GM19397 (cell line): ENCODE results near the gene CIDEA.
"Not testable (repeated sequence)": the region's sequence is repeated elsewhere in the genome, so short reads cannot be mapped to it uniquely, and the experiment has no call there.

Experiments used
- ATAC-seq: cut with Tn5 transposase; IDR thresholded peaks from one replicate; pipeline ENCODE4 v1.9.1; 2021; ENCODE audit warnings: mild to moderate bottlenecking, moderate library complexity; ENCODE audit not compliant: unreplicated experiment

Gene CIDEA, protein sequence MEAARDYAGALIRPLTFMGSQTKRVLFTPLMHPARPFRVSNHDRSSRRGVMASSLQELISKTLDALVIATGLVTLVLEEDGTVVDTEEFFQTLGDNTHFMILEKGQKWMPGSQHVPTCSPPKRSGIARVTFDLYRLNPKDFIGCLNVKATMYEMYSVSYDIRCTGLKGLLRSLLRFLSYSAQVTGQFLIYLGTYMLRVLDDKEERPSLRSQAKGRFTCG

GRCh38 chr18:12254136-12254819 lies at the start of gene CIDEA:
CIDEA (plus strand) TSS chr18:12254361; CDS start chr18:12254384, 23 bp downstream.
- no peak for ATAC-seq

DNA sequence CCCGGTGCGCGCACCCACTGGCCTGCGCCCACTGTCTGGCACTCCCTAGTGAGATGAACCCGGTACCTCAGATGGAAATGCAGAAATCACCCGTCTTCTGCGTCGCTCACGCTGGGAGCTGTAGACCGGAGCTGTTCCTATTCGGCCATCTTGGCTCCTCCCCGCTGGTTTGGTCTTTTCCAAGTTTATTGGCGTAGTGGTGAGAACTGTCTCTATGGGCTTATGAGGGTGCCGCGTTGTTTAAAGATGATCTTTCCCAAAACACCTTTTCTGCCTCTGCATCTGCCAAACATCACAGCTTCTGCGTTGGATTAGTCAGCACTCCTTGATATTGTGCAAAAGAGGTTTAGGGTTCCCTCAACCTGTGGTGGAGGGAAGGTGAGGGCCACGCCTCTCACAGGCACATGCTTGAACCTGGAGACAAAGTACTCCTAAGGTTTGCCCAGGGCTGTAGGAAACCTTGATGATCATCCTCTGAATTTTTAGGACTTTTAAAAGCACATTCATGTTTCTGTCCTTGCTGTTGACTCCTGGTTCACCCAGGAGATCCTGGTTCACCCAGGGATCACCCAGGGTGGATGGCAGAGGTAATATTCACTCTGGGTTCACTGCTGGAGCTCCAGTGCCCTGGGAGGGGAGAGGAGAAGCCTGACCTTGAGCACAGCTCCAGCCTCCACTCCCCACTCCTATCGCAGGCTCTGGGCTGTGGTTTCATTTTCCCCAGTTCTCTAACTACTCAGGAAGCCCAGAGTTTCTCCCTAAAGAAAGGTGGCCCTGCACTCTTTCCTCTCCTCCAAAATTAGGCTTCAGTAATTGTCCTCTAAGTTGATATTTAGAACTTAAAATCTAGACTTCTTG lies 45.6 kb upstream of the CIDEA start:
- ATAC-seq = not testable (repeated sequence)

- not testable (repeated sequence) for ATAC-seq
Observed at GRCh38 chr18:12212308-12212707, 41.9 kb upstream of the CIDEA start.

DNA sequence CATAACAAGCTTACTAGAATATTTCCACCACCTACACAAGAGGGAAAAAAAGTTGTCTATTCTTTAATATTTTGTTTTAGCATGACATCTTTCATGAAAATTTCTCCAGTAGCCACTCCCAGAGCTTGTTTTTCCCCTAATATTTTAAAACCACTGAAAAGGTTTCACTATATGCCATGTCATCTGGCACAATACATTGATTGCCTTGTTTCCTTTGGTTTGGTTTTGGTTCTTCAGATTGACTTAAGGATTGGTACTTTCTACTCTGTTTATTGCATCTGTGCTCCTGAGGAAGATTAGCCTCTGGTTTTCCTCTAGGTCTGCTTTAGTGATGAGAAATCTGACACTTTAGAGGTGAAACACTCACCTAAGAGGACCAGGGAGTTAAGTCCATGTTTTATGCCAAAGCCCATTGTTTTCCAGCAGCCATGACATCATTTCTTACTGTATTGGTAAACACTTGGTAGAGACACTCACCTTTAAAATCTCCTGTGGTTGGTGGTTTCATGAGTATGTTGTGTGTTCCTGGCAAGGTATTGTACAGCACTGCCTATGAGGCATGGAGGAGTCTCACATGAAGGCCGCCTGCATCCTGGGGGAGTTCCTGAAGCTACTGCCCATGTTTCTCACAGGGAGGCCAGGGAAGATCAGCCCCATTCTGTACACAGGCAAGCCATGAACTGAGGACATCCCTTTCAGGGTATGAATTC lies 39.7 kb upstream of the CIDEA start:
- ATAC-seq = not testable (repeated sequence)

DNA sequence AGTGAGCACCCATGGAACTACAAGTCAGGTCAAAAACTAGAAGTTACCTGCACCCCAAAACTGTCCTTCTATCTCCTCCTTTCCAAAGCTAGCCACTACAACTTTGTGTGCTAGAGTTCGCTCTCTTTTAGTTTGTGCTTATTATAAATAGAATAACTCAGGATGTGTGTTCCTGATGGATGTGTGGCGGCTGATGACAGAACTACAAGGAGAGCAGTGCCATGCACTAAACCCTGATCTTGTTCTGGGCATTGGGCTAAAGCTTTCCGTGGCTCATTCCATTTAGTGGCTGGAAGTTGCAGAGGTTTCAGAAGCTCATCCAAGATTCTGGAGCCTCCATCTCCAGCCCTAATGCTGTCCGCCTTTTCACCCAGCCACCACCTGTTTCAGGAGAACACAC lies 37.7 kb upstream of the CIDEA start:
- ATAC-seq = not testable (repeated sequence)

- not testable (repeated sequence) for ATAC-seq
Observed at GRCh38 chr18:12218603-12219002, 35.6 kb upstream of the CIDEA start.

DNA sequence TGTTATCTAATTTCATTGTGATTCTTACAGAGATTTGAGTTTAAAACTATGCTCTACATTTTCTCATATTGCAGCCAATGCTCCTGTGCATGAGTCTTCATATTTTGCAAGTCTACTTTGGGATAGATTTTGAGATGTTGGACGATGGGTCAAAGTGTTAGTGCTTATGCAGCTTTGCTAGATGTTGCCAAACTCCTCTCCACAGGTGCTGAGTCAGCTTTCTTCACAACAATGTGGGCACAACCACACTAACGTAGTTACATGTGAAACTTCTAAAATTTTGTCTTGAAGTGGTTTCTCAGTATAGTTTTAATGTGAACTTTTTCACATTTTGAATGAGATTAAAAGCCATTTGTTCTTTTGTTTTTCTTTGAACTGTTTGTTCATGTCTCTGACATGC lies 32.1 kb upstream of the CIDEA start:
- ATAC-seq = not testable (repeated sequence)

DNA sequence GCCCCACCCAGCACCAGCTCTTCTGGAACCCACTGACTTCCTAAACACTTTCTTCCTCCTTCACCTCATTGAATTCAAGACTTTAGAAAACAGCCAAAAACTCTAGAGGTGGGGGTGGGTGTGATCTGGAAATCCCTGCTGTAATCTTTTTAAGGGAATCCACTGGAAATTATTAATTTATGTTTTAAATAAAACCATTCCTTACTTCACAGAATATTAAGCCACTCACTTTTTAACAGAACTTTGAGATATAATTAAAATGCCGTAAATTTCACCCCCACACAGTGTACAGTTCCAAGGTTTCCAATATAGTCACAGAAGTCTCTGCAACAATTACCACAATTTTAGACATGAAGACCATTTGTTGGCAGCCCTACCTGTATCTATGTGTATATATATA lies 30.8 kb upstream of the CIDEA start:
- ATAC-seq = not testable (repeated sequence)

DNA sequence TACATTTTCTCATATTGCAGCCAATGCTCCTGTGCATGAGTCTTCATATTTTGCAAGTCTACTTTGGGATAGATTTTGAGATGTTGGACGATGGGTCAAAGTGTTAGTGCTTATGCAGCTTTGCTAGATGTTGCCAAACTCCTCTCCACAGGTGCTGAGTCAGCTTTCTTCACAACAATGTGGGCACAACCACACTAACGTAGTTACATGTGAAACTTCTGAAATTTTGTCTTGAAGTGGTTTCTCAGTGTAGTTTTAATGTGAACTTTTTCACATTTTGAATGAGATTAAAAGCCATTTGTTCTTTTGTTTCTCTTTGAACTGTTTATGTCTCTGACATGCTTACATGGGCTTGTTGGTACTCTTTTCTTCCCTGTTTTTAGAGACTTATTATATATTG lies 27.4 kb upstream of the CIDEA start:
- ATAC-seq = not testable (repeated sequence)

DNA sequence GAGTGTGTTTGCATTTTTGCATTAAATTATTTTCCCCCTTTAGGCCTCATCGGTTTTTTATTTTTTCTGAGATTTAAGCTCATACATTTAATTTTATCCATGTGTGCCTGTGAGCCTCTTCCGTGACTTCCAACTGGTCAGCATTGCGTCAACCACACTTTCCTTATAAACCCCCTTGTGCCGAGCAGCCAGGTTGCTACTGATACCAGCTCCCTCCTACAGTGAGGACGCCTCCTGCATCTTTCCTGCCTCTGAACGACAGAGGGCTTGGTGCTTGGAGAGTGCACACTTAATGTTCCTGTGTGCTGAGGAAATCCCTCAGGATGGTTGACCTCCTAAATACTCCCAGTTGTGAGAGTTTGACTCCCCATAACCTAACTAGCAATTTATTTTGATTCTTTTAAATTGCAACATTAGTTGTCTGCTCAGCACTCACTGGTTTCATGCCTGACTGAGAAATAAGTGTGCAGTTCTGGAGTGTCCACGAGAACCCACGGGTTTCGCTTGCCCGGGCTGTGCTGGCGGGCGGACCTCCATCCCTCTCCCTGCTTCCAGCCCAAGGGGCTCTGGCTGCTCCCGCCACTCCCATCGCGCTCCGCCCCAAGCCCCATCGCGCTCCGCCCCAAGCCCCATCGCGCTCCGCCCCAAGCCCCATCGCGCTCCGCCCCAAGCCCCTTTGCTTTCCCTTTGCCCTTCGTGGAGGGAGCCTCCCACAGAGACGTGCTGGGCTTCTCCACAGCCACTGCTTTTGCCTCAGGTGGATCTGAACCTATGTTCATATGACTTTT lies 26.6 kb upstream of the CIDEA start:
- ATAC-seq = not testable (repeated sequence)

GRCh38 chr18:12228308-12228707 lies 25.9 kb upstream of the CIDEA start:
- ATAC-seq = not testable (repeated sequence)

DNA sequence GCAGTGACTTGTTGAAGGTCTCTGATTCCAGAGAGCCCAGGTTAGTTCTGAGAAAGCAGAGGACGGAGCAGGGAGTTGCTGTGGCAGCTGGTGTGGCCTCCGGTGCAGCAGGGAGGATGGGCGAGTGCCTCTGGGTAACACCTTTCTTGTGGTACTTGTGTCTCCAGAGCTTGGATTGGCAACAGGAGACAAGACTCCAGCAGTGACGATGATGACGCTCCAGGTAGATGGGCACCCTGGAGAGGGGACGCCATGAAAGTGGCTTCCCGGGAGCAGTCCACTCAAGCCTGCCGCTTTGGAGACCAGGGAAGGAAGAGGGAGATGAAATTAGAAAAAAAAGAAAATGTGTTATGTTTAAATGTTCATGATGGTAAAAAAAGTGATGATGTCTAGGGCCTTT lies 23.6 kb upstream of the CIDEA start:
- ATAC-seq = not testable (repeated sequence)

DNA sequence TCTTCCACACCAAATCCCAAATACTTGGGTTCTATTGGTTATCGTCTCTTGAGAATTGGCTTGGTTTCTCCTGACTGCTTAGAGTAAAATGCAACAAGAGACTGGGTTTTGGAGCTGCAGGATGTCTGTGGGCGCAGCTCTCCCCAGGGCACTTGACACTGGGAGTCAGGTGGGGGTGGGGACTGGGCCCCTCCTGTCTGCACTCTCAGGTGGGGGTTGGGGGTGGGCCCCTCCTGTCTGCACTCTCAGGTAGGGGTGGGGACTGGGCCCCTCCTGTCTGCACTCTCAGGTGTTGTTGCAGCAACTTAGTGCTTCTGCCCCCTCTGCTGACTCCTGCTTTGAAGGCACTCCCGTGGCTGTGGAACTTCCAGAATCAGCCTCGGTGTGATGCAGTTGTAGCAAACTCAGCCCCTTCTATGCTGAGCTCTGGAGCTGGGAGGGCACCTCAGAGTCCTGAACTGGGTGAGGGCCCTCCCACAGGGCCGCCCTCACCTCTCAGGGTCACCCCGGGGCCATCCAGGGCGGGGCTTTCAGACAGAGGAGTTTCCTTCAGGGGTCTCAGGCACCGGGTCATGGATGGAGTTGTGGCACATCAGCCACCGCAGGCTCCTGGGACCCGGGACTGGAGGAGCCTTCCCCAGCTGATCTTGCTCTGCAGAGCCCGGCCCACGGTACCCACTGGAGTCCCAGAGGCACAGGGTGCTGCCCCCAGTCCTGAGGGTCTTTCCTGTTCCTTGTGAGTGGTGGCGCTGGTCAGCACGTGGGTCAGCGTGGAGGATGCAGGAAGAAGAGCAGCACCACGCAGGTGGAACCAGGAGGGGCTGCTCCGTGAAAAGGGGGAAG lies 22.9 kb upstream of the CIDEA start:
- no peak for ATAC-seq

DNA sequence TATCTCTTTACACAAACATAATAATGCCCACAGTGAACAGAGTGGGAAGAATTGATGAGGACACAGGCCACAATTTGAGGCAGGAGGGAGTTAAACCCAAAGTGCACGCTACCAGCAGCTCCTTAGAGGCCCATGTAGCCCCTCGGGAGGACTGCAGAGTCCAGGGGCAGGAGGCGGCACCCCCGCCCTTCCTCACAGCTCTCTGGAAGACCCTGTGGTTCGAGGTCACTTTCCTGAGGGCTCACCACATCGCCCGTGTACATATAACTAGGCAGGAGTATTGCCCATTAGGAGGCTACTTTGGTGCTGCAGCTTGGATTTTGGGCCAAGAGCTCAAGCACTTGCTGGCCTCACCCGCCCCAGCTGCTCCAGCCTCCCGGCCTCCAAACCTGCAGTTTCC lies 22.2 kb upstream of the CIDEA start:
- ATAC-seq = no peak

- ATAC-seq = no peak
Observed at GRCh38 chr18:12233378-12233777, 20.8 kb upstream of the CIDEA start.

DNA sequence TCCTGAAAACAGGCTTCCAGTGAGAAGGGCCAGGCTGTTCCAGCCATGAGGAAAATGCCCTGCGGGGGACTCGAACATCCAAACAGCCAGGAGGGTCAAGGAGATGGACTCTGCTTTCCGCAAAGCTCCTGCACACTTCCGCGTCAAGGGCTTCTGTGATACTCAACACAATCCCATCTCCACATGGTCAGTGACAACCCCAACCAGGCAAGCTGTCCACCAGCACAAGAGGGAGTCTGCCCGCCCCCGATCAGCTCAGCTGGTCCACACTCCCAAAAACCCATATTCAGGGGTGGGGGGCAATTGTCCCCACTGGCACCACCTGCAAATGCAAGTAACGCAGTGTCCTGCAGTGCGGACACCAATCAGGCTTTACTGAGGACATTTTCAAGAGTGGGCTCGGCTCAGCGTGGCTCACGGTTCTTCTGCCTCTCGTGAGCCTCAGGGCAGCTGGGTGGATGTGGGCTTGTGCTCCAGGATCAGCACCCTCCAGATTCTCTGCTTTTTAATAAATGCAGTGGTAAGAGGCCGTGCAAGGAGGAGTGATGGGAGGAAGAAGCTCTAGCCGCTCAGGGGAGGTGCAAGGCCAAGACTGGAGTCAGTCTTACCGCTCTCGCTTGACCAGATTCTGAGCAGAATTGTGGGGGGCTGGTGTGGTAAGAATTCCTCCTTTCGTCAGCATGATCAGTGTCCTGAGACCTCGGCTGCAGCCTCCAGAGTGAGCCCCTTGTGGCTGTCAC lies 19.5 kb upstream of the CIDEA start:
- ATAC-seq = no peak

DNA sequence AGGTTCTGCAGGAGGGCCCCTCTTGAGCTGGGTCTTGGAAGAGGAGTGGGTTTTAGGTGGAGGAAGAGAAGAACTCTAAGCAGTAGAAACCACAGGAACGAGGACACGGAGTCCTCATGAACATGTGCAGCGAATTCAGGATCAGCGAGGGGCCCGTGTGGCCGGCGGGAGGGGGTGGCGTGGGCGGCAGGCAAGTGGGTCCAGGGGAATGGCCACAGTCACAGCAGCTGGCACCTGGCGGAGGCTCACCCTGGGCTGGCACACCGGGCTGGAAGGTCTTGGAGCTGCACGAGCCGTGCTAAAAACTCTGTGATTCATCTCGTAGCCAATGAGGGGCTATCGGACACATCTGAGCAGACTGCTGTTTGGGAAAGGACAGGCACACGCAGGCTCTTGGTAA lies 18.0 kb upstream of the CIDEA start:
- no peak for ATAC-seq

DNA sequence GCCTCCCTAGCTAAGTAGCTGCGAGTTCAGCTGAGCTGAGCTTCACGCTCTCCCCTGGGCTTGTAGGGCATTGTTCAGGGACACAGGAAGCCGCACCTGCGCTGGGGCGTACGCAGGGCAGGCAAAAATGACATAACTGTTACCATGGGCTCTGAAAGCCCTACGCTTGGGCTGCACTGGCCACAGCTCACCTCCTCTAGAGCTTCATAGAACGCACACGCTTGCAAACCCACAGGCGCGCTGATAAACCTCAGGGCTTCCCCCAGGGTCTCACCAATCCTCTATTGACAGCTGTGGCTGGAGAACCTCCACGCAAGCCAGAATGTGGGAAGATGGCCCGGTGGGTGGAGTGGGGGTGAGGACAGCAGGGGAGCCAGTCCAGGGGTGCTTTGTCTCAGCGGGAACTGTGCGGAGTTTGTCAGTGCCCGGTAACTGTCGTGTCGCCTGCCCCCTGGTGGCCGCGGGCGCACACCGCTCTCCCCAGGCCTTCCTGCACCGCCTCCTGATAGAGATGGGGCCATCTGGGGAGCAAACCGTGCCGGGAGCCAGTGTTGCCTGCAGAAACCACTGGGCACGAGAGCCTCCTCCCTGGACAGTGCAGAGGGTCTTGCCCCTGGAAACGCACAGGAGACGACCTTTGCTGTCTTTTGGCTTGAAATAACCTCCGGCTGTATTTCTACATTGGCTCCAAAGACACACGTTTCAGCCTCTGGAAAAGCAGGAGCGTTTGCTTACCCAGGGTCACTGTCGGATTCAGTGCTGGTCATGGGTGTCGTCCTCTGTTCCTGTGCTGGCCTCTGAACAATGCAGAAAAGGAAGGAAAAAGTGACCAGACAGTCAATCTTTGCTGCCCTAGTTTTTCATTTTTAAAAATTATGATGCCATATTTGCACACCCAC lies 17.0 kb upstream of the CIDEA start:
- ATAC-seq = peak; percentile 91
